Measurements from ENCODE around the gene DEDD. TPM values are rescaled to one million over a fixed set of nuclear protein-coding genes. Genes with fewer than 3 reads are reported as not detected.

Gene DEDD
- total RNA-seq, 1 donor from 2014 or later = 46.9 TPM

- no peak for TF ChIP-seq CTCF (IDR thresholded peaks at IDR 0.05; ENCODE audit: unreplicated experiment)
- Mint-ChIP-seq H3K9me3 (ENCODE audit: low read depth) (no peaks in the 10 kb centered on the region), H3K4me3 (ENCODE audit: low read depth) (no peak overlapping the region), H3K4me1 (ENCODE audit: low read depth) (peaks cover 14% of the 10 kb centered on the region), H3K27me3 (no peaks in the 10 kb centered on the region), H3K36me3 (ENCODE audit: insufficient read depth) (peaks cover 21% of the 10 kb centered on the region), H3K27ac (no peak overlapping the region)
- DNase-seq (ENCODE audit: low spot score, unreplicated experiment) = no peak
Measured at GRCh38 chr1:161172776-161173376, 40.4 kb upstream of the DEDD start.

- no peak for TF ChIP-seq CTCF (IDR thresholded peaks at IDR 0.05; ENCODE audit: unreplicated experiment)
- no peak for DNase-seq (ENCODE audit: low spot score, unreplicated experiment)
- Mint-ChIP-seq H3K4me3 (ENCODE audit: low read depth) (no peak overlapping the region), H3K4me1 (ENCODE audit: low read depth) (peaks cover 10% of the 10 kb centered on the region), H3K27ac (no peak overlapping the region), H3K27me3 (no peaks in the 10 kb centered on the region), H3K36me3 (ENCODE audit: insufficient read depth) (peaks cover 21% of the 10 kb centered on the region), H3K9me3 (ENCODE audit: low read depth) (no peaks in the 10 kb centered on the region)
Measured at GRCh38 chr1:161172349-161172748, 39.9 kb upstream of the DEDD start.

- H3K27ac Mint-ChIP-seq = no peak overlapping the region
- no peak overlapping the region for H3K4me3 Mint-ChIP-seq (ENCODE audit: low read depth)
- H3K36me3 Mint-ChIP-seq (ENCODE audit: insufficient read depth) = peaks cover 21% of the 10 kb centered on the region
Measured at GRCh38 chr1:161171696-161172095, 39.2 kb upstream of the DEDD start.

GRCh38 chr1:161171191-161171590 is 38.7 kb upstream of the DEDD start:
- peaks cover 10% of the 10 kb centered on the region for H3K4me1 Mint-ChIP-seq (ENCODE audit: low read depth)
- peaks cover 21% of the 10 kb centered on the region for H3K36me3 Mint-ChIP-seq (ENCODE audit: insufficient read depth)
- H3K27me3 Mint-ChIP-seq = no peaks in the 10 kb centered on the region
- no peak for DNase-seq (ENCODE audit: low spot score, unreplicated experiment)
- TF ChIP-seq CTCF (IDR thresholded peaks at IDR 0.05; ENCODE audit: unreplicated experiment) = no peak
- no peak overlapping the region for H3K4me3 Mint-ChIP-seq (ENCODE audit: low read depth)
- no peaks in the 10 kb centered on the region for H3K9me3 Mint-ChIP-seq (ENCODE audit: low read depth)
- no peak overlapping the region for H3K27ac Mint-ChIP-seq

More at GRCh38 chr1:161171696-161172095, 39.2 kb upstream of the DEDD start:
- Mint-ChIP-seq H3K9me3 (ENCODE audit: low read depth) (no peaks in the 10 kb centered on the region), H3K27me3 (no peaks in the 10 kb centered on the region), H3K4me1 (ENCODE audit: low read depth) (peaks cover 15% of the 10 kb centered on the region)
- no peak for DNase-seq (ENCODE audit: low spot score, unreplicated experiment)
- TF ChIP-seq CTCF (IDR thresholded peaks at IDR 0.05; ENCODE audit: unreplicated experiment) = no peak

GRCh38 chr1:161168906-161169305 is 36.4 kb upstream of the DEDD start:
- no peaks in the 10 kb centered on the region for H3K27me3 Mint-ChIP-seq
- H3K36me3 Mint-ChIP-seq (ENCODE audit: insufficient read depth) = peaks cover 25% of the 10 kb centered on the region
- no peak for DNase-seq (ENCODE audit: low spot score, unreplicated experiment)
- H3K4me1 Mint-ChIP-seq (ENCODE audit: low read depth) = peaks cover 14% of the 10 kb centered on the region
- no peak overlapping the region for H3K27ac Mint-ChIP-seq
- no peaks in the 10 kb centered on the region for H3K9me3 Mint-ChIP-seq (ENCODE audit: low read depth)
- TF ChIP-seq CTCF (IDR thresholded peaks at IDR 0.05; ENCODE audit: unreplicated experiment) = no peak
- no peak overlapping the region for H3K4me3 Mint-ChIP-seq (ENCODE audit: low read depth)
